GM10266 (cell line): ENCODE data around the gene RGS10.

ENCODE experiments used
- DNase-seq: peaks from one replicate; pipeline ENCODE4 v3.0.0; 2012; ENCODE audit errors: extremely low spot score
- TF ChIP-seq, protein P1 (sequence below): IDR thresholded peaks from 2 replicates; pipeline ENCODE4 v1.5.1; 2012; ENCODE audit warnings: mild to moderate bottlenecking, low read depth; ENCODE audit not compliant: control insufficient read depth, insufficient read depth; ENCODE audit errors: missing control alignments

RGS10 gene

DNA sequence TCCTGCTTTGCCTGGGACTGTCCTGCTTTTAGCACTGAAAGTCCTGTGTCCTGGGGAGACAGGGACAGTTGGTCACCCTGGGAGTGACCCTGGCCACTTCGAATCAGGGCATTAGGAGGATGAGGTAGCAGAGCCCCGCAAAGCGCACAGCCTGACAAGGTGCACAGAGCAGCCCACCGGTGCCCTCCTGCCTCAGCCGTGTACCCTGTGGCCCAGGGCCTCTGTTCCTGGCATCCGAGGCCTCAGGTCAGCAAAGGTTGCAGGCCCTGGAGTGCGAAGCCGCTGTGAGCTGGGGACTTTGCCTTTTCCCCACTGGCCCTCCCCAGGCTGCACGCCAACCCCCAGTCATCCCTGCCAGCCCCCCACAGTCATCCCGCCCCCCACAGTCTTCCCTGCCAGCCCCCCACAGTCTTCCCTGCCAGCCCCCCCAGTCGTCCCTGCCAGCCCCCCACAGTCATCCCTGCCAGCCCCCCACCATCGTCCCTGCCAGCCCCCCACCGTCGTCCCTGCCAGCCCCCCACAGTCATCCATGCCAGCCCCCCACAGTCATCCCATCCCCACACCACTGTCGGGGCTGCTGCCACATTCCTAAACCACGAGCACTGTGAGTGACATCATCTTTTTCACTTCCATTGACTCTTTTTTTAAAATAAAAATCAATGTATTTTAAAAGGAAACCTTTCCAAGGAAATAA lies 91.8 kb downstream of the RGS10 start:
- TF ChIP-seq, protein P1, sequence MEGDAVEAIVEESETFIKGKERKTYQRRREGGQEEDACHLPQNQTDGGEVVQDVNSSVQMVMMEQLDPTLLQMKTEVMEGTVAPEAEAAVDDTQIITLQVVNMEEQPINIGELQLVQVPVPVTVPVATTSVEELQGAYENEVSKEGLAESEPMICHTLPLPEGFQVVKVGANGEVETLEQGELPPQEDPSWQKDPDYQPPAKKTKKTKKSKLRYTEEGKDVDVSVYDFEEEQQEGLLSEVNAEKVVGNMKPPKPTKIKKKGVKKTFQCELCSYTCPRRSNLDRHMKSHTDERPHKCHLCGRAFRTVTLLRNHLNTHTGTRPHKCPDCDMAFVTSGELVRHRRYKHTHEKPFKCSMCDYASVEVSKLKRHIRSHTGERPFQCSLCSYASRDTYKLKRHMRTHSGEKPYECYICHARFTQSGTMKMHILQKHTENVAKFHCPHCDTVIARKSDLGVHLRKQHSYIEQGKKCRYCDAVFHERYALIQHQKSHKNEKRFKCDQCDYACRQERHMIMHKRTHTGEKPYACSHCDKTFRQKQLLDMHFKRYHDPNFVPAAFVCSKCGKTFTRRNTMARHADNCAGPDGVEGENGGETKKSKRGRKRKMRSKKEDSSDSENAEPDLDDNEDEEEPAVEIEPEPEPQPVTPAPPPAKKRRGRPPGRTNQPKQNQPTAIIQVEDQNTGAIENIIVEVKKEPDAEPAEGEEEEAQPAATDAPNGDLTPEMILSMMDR, result no peak

More for the DNA sequence above, 91.8 kb downstream of the RGS10 start:
- no peak for DNase-seq
